Prostate gland (tissue), 2 donors: ENCODE measurements around the gene LURAP1L. TPM values are rescaled to one million over a fixed set of nuclear protein-coding genes. Genes with fewer than 3 reads are reported as not detected.

Experiments
- DNase-seq: peaks from one replicate; pipeline ENCODE4 v3.0.0-alpha.2; 2019; ENCODE audit warnings: low spot score
- H3K27ac ChIP-seq, 2 donors: fragments of 200-600 bp; sonication (generic); 2 replicates each; pipeline ENCODE4 v1.5.1; 2017 to 2019
- H3K27me3 ChIP-seq: fragments of 200-600 bp; sonication (generic); replicated peaks from 2 replicates; pipeline ENCODE4 v1.5.1; 2019; ENCODE audit not compliant: insufficient read depth
- H3K36me3 ChIP-seq, 2 donors: fragments of 200-600 bp; sonication (generic); 1 replicate in 1 of 2; 2 replicates in 1 of 2; pipeline versions ENCODE4 v1.5.1 to v1.8.1; 2017 to 2019
- H3K4me1 ChIP-seq: fragments of 200-600 bp; sonication (generic); replicated peaks from 2 replicates; pipeline ENCODE4 v1.5.1; 2019
- H3K4me3 ChIP-seq, 2 donors: fragments of 200-600 bp; sonication (generic); 2 replicates each; pipeline ENCODE4 v1.5.1; 2017 to 2019
- H3K9me3 ChIP-seq: fragments of 200-600 bp; sonication (generic); 2 replicates; pipeline ENCODE4 v1.5.1; 2017
- POLR2A ChIP-seq: fragments of 450-650 bp; IDR thresholded peaks from one replicate; pipeline ENCODE4 v1.6.1; 2016; ENCODE audit warnings: antibody characterized with exemption, mild to moderate bottlenecking
- POLR2AphosphoS5 ChIP-seq: sonication (generic); formaldehyde crosslinking; IDR thresholded peaks from one replicate; pipeline ENCODE4 v1.6.1; 2017; ENCODE audit warnings: antibody characterized with exemption
- WGBS: methylation state at CpG from one replicate; pipeline ENCODE4 v1.1.5; 2018; 5-methylcytosine and 5-hydroxymethylcytosine counted together
- intact Hi-C: fragments of 100-400 bp; cut with DNase I; formaldehyde crosslinking; loops from one replicate; pipeline ENCODE4 v1.14.2; 2022
- total RNA-seq, 2 donors: library from RNA; depleted of rRNA; stranded (reverse); fragments of >200 nt; gene quantifications; one replicate each; pipeline ENCODE4 v1.1.0, GENCODE V29; 2016
- TF ChIP-seq, protein P1 (sequence below), 4 experiments: fragments of 200-600 bp in 2 of 4; fragments of 450-650 bp in 2 of 4; sonication (generic) in 2 of 4; IDR thresholded peaks; 1 replicate in 3 of 4; 2 replicates in 1 of 4; pipeline ENCODE4 v1.5.1; 2016 to 2019; ENCODE audit warnings: antibody characterized with exemption in 4 of 4, mild to moderate bottlenecking in 2 of 4, moderate library complexity in 2 of 4

Gene LURAP1L, protein sequence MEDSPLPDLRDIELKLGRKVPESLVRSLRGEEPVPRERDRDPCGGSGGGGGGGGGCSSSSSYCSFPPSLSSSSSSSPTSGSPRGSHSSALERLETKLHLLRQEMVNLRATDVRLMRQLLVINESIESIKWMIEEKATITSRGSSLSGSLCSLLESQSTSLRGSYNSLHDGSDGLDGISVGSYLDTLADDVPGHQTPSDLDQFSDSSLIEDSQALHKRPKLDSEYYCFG
- total RNA-seq, result 1 to 10 TPM; 2.7 to 8.8 TPM

DNA sequence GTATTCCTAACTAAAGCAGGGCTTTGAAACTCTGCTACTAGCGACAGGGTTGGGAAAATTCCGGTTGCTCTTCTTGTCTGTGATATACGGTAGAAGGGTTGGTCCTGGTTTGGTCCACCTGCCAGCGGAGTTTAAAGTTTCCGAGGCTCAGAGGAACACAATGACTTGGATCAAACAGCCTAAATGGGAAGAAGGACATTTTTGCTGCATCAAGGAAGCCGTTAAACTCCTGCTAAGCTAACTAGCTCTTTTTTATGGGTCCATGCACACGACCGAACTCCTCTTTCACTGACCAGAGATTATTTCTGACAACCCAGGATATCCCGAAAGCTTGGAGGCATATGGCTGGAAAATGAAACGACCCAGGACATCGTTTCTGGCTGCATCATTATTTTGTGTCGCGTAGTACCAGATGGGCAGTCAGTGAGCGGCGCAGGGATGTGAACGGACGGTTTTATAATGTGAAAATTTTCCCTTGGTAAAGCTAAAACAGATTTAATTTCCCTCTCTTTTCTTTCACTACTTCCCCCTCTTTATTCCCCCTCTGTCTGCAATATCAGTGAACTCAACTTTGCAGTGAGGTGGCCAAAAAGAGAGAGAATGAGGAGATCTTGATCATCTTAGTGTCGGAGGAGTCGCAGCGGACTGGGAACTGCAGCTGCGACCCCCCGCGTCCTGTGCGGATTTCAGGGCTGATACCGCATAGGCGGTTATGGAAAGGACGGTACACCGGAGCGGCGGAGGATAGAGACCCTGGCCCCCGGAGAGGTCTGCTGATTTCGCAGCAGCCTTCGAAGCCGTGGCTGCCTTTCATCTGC, at the start of gene LURAP1L:
Gene LURAP1L, plus strand, starts transcription at position 160 of the 818 bp plus-strand sequence. CDS start 696 bp downstream, outside the sequence.
- peak; percentile 69 for TF ChIP-seq POLR2A
- TF ChIP-seq POLR2AphosphoS5, result peak; percentile 72
- TF ChIP-seq, protein P1, sequence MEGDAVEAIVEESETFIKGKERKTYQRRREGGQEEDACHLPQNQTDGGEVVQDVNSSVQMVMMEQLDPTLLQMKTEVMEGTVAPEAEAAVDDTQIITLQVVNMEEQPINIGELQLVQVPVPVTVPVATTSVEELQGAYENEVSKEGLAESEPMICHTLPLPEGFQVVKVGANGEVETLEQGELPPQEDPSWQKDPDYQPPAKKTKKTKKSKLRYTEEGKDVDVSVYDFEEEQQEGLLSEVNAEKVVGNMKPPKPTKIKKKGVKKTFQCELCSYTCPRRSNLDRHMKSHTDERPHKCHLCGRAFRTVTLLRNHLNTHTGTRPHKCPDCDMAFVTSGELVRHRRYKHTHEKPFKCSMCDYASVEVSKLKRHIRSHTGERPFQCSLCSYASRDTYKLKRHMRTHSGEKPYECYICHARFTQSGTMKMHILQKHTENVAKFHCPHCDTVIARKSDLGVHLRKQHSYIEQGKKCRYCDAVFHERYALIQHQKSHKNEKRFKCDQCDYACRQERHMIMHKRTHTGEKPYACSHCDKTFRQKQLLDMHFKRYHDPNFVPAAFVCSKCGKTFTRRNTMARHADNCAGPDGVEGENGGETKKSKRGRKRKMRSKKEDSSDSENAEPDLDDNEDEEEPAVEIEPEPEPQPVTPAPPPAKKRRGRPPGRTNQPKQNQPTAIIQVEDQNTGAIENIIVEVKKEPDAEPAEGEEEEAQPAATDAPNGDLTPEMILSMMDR (IDR thresholded peaks at IDR 0.05), result no peak
- Histone ChIP-seq H3K4me1 (no peaks in the 10 kb centered on the region), H3K4me3 (peak within 1 kb of the TSS; percentile 58 to 63), H3K36me3 (no peaks in the 10 kb centered on the region), H3K27ac (peak within 1 kb of the TSS; percentile 78 to 79), H3K9me3 (no peaks in the 10 kb centered on the region), H3K27me3 (no peaks in the 10 kb centered on the region)
- DNase-seq, result peak; percentile 66
- intact Hi-C loops, result loop anchor here (5.0 to 10.0 kb wide), 3 partner anchors 37 to 107 kb away; no protein-coding TSS in a partner anchor
- WGBS, result under 1% methylated on average over 34 of the region's 34 CpGs

DNA sequence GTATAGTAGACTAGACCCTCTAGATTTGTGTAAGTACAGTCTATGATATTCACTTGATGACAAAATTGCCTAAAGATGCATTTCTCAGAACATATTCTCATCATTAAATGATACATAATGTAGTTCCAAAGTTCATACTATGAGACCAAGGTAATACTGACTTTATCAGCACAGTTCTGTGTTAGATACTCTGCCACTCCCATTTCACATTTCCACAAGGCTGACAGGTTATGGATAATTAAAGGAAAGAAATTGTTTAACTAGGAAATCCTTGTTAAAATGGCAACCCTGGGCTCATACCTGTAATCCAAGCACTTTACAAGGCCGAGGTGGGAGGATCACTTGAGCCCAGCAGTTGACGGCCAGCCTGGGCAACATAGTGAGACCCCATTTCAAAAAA, 48.0 kb upstream of the LURAP1L start:
- H3K36me3 ChIP-seq, result no peaks in the 10 kb centered on the region
- 92% methylated on average over 2 of the region's 2 CpGs for WGBS
- no peak overlapping the region for H3K27ac ChIP-seq
- H3K4me3 ChIP-seq, result no peak overlapping the region
- no peak for TF ChIP-seq POLR2AphosphoS5
- TF ChIP-seq, protein P1 (IDR thresholded peaks at IDR 0.05), result no peak
- TF ChIP-seq POLR2A, result no peak
- DNase-seq, result no peak
- intact Hi-C loops, result loop anchor here (10.0 kb wide), 1 partner anchor 48 kb away; the partner anchor contains the start of gene LURAP1L
- H3K4me1 ChIP-seq, result no peaks in the 10 kb centered on the region
- H3K9me3 ChIP-seq, result no peaks in the 10 kb centered on the region
- H3K27me3 ChIP-seq, result no peaks in the 10 kb centered on the region

DNA sequence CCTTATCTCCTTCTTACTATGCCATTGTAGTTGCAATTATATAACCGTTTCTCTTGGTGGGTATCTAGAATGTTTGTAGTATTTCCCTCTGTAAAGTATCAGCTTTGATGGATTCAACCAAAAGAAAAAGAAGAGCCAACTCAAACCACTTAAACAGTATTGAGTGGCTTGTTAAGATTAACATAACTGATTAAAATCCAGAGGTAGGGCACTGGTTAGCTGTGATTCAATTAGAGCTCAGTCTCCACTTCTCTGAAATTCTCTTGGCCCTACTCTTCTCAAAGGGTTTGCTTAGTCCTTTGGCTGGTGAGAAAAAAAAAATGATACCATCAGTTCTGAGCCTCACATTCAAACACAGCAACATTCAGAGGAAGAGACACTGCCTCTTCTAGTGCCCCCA, 44.6 kb upstream of the LURAP1L start:
- 69% methylated on average over 1 of the region's 1 CpG for WGBS
- no peak overlapping the region for H3K4me3 ChIP-seq
- no peak for DNase-seq
- no peaks in the 10 kb centered on the region for H3K27me3 ChIP-seq
- intact Hi-C loops, result no loop called here
- no peaks in the 10 kb centered on the region for H3K4me1 ChIP-seq
- TF ChIP-seq, protein P1 (IDR thresholded peaks at IDR 0.05), result no peak
- no peak for TF ChIP-seq POLR2A
- TF ChIP-seq POLR2AphosphoS5, result no peak
- H3K36me3 ChIP-seq, result no peaks in the 10 kb centered on the region
- H3K9me3 ChIP-seq, result no peaks in the 10 kb centered on the region
- no peak overlapping the region for H3K27ac ChIP-seq

DNA sequence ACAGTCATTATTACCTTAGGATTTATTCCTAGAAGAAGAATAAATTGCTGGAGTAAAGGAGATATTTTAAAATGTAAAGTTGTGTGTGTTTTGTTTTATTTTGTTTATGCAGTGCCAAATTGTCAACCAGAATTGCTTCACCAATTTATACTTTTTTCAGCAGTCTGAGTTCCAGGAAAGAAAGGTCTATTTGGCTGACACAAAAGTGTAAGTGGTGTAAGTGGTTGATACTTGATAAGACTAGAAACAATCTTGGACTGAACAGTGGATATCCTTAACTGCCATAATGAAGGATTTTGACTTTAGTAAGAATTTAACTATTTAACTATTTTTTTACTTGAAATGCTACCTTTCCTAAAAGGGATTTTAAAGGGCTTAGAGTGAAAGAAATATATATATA, 43.9 kb upstream of the LURAP1L start:
- Histone ChIP-seq H3K27ac (no peak overlapping the region), H3K4me3 (no peak overlapping the region), H3K27me3 (no peaks in the 10 kb centered on the region), H3K9me3 (no peaks in the 10 kb centered on the region), H3K4me1 (no peaks in the 10 kb centered on the region), H3K36me3 (no peaks in the 10 kb centered on the region)
- TF ChIP-seq POLR2AphosphoS5, result no peak
- TF ChIP-seq POLR2A, result no peak
- TF ChIP-seq, protein P1 (IDR thresholded peaks at IDR 0.05), result no peak
- intact Hi-C loops, result no loop called here
- DNase-seq, result no peak
